SU-DHL-6 (cell line): ENCODE data around the gene ERC1.

Source experiments
- CTCF ChIP-seq: fragments of 200-600 bp; sonication (generic); IDR thresholded peaks from one replicate; pipeline ENCODE4 v1.5.1; 2017; ENCODE audit warnings: antibody characterized with exemption, mild to moderate bottlenecking, low read length, moderate library complexity; ENCODE audit not compliant: insufficient read depth, poor library complexity, severe bottlenecking
- EZH2phosphoT487 ChIP-seq: fragments of 200-600 bp; sonication (generic), shearing (Covaris generic); conservative IDR thresholded peaks from 2 replicates; pipeline ENCODE4 v1.6.1; 2018; ENCODE audit warnings: mild to moderate bottlenecking, antibody characterized with exemption, low read length, moderate library complexity, mixed read lengths

DNA sequence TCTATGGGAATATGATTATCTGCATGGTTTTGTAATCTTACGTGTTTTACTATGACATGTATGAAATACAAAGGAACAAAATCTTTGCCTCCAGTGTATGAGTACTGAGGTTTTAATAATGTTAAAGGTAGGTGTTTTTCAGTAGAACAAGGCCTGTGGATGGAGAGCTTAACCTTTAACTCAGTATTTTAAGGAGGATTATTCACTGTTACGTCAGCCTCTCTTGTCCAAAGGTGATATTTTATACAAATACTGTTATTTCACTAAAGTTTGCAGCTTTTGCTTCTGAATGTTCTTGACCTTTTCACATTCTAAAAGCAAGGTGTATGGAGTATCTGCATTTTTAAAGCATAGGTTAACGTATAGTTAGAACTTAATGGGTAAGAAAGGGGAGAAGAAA, 195.3 kb downstream of the ERC1 start:
- no peak for TF ChIP-seq EZH2phosphoT487
- TF ChIP-seq CTCF, result no peak
